HG03460 (cell line): ENCODE measurements around the gene DLG2.
"Not testable (repeated sequence)": the region's sequence is repeated elsewhere in the genome, so short reads cannot be mapped to it uniquely, and the experiment has no call there.

Experiments
- ATAC-seq: cut with Tn5 transposase; IDR thresholded peaks from one replicate; pipeline ENCODE4 v1.9.1; 2021; ENCODE audit not compliant: unreplicated experiment

The DLG2 gene

GRCh38 chr11:85247797-85248196 lies 379.3 kb downstream of the DLG2 start:
- ATAC-seq = no peak

GRCh38 chr11:85238906-85239305 lies 388.2 kb downstream of the DLG2 start:
- no peak for ATAC-seq

GRCh38 chr11:85238038-85238437 lies 389.1 kb downstream of the DLG2 start:
- ATAC-seq = not testable (repeated sequence)

GRCh38 chr11:85236211-85236610 lies 390.9 kb downstream of the DLG2 start:
- ATAC-seq = no peak

GRCh38 chr11:85232559-85232958 lies 394.6 kb downstream of the DLG2 start:
- ATAC-seq = no peak

GRCh38 chr11:85231588-85231987 lies 395.6 kb downstream of the DLG2 start:
- ATAC-seq = no peak

GRCh38 chr11:85229723-85230122 lies 397.4 kb downstream of the DLG2 start:
- ATAC-seq = not testable (repeated sequence)

GRCh38 chr11:85196968-85197367 lies 430.2 kb downstream of the DLG2 start:
- ATAC-seq = no peak

GRCh38 chr11:85195934-85196333 lies 431.2 kb downstream of the DLG2 start:
- ATAC-seq = no peak

- ATAC-seq = no peak
These were observed 439.2 kb downstream of the DLG2 start for GRCh38 chr11:85187992-85188391.

GRCh38 chr11:85184721-85185120 lies 442.4 kb downstream of the DLG2 start:
- no peak for ATAC-seq

- no peak for ATAC-seq
These were observed 444.4 kb downstream of the DLG2 start for GRCh38 chr11:85182441-85183387.

GRCh38 chr11:85180528-85180927 lies 446.6 kb downstream of the DLG2 start:
- ATAC-seq = no peak

- no peak for ATAC-seq
These were observed 455.4 kb downstream of the DLG2 start for GRCh38 chr11:85171648-85172257.

- ATAC-seq = no peak
These were observed 457.0 kb downstream of the DLG2 start for GRCh38 chr11:85170184-85170583.

- no peak for ATAC-seq
These were observed 459.7 kb downstream of the DLG2 start for GRCh38 chr11:85167471-85167870.

GRCh38 chr11:85167038-85167437 lies 460.1 kb downstream of the DLG2 start:
- ATAC-seq = no peak

- ATAC-seq = no peak
These were observed 461.3 kb downstream of the DLG2 start for GRCh38 chr11:85165819-85166218.

GRCh38 chr11:85164743-85165142 lies 462.4 kb downstream of the DLG2 start:
- ATAC-seq = no peak

GRCh38 chr11:85154294-85154693 lies 472.9 kb downstream of the DLG2 start:
- no peak for ATAC-seq

- ATAC-seq = no peak
These were observed 489.5 kb downstream of the DLG2 start for GRCh38 chr11:85137597-85137996.

GRCh38 chr11:85133636-85134035 lies 493.5 kb downstream of the DLG2 start:
- ATAC-seq = no peak
